ENCODE data around the gene RTEL1. TPM values are rescaled to one million over a fixed set of nuclear protein-coding genes. Genes with fewer than 3 reads are reported as not detected.

Gene RTEL1
- total RNA-seq, 1 experiment from 2014 or later: 58.0 TPM

DNA sequence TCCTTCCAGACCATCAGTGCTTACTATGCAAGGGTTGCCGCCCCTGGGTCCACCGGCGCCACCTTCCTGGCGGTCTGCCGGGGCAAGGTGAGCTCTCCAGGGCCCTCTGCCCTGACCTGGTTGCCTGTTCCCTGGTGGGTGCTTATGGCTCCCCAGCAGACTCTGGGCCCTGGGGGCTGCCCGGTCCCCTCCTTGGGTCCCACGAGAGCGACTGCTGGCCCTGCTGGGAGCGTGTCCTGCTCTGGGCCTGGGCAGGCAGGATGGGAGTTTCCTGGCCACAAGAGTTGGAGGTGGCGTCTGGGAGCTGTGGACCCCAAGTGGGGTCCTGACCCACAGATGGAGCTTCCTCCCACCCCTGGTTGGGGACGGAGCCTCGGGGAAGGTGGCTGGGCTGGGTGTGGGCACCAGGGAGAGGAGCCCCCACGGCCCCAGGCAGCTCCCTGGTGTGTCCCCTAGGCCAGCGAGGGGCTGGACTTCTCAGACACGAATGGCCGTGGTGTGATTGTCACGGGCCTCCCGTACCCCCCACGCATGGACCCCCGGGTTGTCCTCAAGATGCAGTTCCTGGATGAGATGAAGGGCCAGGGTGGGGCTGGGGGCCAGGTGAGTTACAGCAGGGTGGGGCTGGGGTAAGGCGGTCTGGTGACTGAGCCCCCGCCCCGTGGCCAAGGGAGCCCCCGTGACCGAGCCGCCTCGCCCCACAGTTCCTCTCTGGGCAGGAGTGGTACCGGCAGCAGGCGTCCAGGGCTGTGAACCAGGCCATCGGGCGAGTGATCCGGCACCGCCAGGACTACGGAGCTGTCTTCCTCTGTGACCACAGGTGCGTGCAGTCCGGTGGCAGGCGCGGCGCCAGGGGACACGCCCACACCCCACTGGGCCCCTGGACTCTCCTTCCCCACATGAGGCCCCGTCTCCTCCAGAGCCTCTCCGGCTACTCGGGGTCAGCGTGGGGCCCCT, 31.2 kb downstream of the RTEL1 start:
- H3K27me3 ChIP-seq (ENCODE audit: insufficient read depth, low read length): no peaks in the 10 kb centered on the region
- no peak overlapping the region for H3K4me3 ChIP-seq (replicated peaks in 1 of 2; ENCODE audit: low read depth in 1 of 2, low read length in 2 of 2)
- H4K20me1 ChIP-seq (ENCODE audit: insufficient read depth): no peaks in the 10 kb centered on the region
- H3K9ac ChIP-seq (ENCODE audit: low read length): no peak overlapping the region
- H3K36me3 ChIP-seq (ENCODE audit: control insufficient read depth in 1 of 2, insufficient read depth in 2 of 2, low read length in 2 of 2): peaks cover 0 to 7% of the 10 kb centered on the region in 2 experiments; a peak in 1 of 4 replicates
- CTCF ChIA-PET: no interaction called here
- no peaks in the 10 kb centered on the region for H3K9me3 ChIP-seq (ENCODE audit: control insufficient read depth in 1 of 2, insufficient read depth in 1 of 2, low read depth in 1 of 2, low read length in 2 of 2)
- intact Hi-C loops (cut with micrococcal nuclease): no loop called here
- H3K4me1 ChIP-seq (ENCODE audit: control insufficient read depth in 1 of 2, insufficient read depth in 2 of 2, low read length in 2 of 2): peaks cover 38 to 73% of the 10 kb centered on the region in 2 experiments
- H3K27ac ChIP-seq (ENCODE audit: low read depth, low read length): peak overlapping the region; percentile 100; the same call in 1 of the 2 replicates
- ATAC-seq: no peak
- POLR2A ChIA-PET: no interaction called here
- H2AFZ ChIP-seq (ENCODE audit: low read depth, low read length, poor library complexity, severe bottlenecking): no peak overlapping the region
- RAD21 ChIA-PET (ENCODE audit: low non-redundant PET in 1 of 2, low total read pairs in 2 of 2, uncharacterized antibody in 2 of 2, unreplicated experiment in 2 of 2): no interaction called here
- no TSS peak for BruUV-seq (replicated peaks)
- H3K9me2 ChIP-seq (ENCODE audit: insufficient read depth): no peaks in the 10 kb centered on the region
- no peak for DNase-seq (ENCODE audit: low read depth, low spot score)
- peaks cover 15% of the 10 kb centered on the region; the same call in 1 of the 2 replicates for H3K79me2 ChIP-seq (ENCODE audit: insufficient read depth, low read length)
- no peak overlapping the region for H3K4me2 ChIP-seq (ENCODE audit: low read length)
- no peak for TF ChIP-seq POLR2AphosphoS5 (IDR thresholded peaks at IDR 0.05; ENCODE audit: low read depth, low read length)
- no peak for TF ChIP-seq YY1 (IDR thresholded peaks at IDR 0.05; ENCODE audit: extremely low read depth, insufficient replicate concordance, low read depth, low read length)
- TF ChIP-seq, protein P1, sequence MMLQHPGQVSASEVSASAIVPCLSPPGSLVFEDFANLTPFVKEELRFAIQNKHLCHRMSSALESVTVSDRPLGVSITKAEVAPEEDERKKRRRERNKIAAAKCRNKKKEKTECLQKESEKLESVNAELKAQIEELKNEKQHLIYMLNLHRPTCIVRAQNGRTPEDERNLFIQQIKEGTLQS (IDR thresholded peaks at IDR 0.05): no peak
- no peak for TF ChIP-seq CEBPB (IDR thresholded peaks at IDR 0.05; ENCODE audit: low read depth)
- TF ChIP-seq, protein P2, sequence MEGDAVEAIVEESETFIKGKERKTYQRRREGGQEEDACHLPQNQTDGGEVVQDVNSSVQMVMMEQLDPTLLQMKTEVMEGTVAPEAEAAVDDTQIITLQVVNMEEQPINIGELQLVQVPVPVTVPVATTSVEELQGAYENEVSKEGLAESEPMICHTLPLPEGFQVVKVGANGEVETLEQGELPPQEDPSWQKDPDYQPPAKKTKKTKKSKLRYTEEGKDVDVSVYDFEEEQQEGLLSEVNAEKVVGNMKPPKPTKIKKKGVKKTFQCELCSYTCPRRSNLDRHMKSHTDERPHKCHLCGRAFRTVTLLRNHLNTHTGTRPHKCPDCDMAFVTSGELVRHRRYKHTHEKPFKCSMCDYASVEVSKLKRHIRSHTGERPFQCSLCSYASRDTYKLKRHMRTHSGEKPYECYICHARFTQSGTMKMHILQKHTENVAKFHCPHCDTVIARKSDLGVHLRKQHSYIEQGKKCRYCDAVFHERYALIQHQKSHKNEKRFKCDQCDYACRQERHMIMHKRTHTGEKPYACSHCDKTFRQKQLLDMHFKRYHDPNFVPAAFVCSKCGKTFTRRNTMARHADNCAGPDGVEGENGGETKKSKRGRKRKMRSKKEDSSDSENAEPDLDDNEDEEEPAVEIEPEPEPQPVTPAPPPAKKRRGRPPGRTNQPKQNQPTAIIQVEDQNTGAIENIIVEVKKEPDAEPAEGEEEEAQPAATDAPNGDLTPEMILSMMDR (IDR thresholded peaks at IDR 0.05 in 2 of 3, conservative IDR thresholded peaks at IDR 0.05 in 1 of 3; ENCODE audit: borderline replicate concordance in 1 of 3, insufficient read depth in 1 of 3, low read depth in 2 of 3, low read length in 2 of 3): no peak
- TF ChIP-seq ZFX (IDR thresholded peaks at IDR 0.05): no peak
- no peak for TF ChIP-seq EZH2 (IDR thresholded peaks at IDR 0.05)
- TF ChIP-seq FOSL1 (IDR thresholded peaks at IDR 0.05; ENCODE audit: low read depth): no peak
- no peak for TF ChIP-seq EGR1 (IDR thresholded peaks at IDR 0.05; ENCODE audit: low read depth)
- TF ChIP-seq, protein P3, sequence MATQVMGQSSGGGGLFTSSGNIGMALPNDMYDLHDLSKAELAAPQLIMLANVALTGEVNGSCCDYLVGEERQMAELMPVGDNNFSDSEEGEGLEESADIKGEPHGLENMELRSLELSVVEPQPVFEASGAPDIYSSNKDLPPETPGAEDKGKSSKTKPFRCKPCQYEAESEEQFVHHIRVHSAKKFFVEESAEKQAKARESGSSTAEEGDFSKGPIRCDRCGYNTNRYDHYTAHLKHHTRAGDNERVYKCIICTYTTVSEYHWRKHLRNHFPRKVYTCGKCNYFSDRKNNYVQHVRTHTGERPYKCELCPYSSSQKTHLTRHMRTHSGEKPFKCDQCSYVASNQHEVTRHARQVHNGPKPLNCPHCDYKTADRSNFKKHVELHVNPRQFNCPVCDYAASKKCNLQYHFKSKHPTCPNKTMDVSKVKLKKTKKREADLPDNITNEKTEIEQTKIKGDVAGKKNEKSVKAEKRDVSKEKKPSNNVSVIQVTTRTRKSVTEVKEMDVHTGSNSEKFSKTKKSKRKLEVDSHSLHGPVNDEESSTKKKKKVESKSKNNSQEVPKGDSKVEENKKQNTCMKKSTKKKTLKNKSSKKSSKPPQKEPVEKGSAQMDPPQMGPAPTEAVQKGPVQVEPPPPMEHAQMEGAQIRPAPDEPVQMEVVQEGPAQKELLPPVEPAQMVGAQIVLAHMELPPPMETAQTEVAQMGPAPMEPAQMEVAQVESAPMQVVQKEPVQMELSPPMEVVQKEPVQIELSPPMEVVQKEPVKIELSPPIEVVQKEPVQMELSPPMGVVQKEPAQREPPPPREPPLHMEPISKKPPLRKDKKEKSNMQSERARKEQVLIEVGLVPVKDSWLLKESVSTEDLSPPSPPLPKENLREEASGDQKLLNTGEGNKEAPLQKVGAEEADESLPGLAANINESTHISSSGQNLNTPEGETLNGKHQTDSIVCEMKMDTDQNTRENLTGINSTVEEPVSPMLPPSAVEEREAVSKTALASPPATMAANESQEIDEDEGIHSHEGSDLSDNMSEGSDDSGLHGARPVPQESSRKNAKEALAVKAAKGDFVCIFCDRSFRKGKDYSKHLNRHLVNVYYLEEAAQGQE (IDR thresholded peaks at IDR 0.05; ENCODE audit: low read depth): no peak
- TF ChIP-seq, protein P4, sequence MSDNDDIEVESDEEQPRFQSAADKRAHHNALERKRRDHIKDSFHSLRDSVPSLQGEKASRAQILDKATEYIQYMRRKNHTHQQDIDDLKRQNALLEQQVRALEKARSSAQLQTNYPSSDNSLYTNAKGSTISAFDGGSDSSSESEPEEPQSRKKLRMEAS (IDR thresholded peaks at IDR 0.05): no peak
- TF ChIP-seq POLR2A (IDR thresholded peaks at IDR 0.05; ENCODE audit: borderline replicate concordance, extremely low read depth, insufficient read depth, insufficient read length): no peak
- TF ChIP-seq SP1 (IDR thresholded peaks at IDR 0.05; ENCODE audit: low read depth): no peak
- TF ChIP-seq CBX3 (IDR thresholded peaks at IDR 0.05; ENCODE audit: low read depth): no peak
- no peak for TF ChIP-seq JUND (IDR thresholded peaks at IDR 0.05)
- no peak for TF ChIP-seq RAD21 (IDR thresholded peaks at IDR 0.05; ENCODE audit: low read depth)
- no peak for TF ChIP-seq SIN3A (IDR thresholded peaks at IDR 0.05; ENCODE audit: low read depth)
- TF ChIP-seq EZH2phosphoT487 (IDR thresholded peaks at IDR 0.05; ENCODE audit: borderline replicate concordance): no peak
- TF ChIP-seq, protein P5, sequence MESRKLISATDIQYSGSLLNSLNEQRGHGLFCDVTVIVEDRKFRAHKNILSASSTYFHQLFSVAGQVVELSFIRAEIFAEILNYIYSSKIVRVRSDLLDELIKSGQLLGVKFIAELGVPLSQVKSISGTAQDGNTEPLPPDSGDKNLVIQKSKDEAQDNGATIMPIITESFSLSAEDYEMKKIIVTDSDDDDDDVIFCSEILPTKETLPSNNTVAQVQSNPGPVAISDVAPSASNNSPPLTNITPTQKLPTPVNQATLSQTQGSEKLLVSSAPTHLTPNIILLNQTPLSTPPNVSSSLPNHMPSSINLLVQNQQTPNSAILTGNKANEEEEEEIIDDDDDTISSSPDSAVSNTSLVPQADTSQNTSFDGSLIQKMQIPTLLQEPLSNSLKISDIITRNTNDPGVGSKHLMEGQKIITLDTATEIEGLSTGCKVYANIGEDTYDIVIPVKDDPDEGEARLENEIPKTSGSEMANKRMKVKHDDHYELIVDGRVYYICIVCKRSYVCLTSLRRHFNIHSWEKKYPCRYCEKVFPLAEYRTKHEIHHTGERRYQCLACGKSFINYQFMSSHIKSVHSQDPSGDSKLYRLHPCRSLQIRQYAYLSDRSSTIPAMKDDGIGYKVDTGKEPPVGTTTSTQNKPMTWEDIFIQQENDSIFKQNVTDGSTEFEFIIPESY (IDR thresholded peaks at IDR 0.05; ENCODE audit: extremely low read depth, insufficient replicate concordance, low read length): no peak

All from HCT116 (cell line).